Muscle layer of duodenum (tissue), 2 donors: ENCODE measurements around the gene CTNNA2.

Experiments used
- H3K27ac ChIP-seq: one replicate; pipeline ENCODE4 v1.7.0; 2013; ENCODE audit warnings: mild to moderate bottlenecking, low read length
- H3K27me3 ChIP-seq: one replicate; pipeline ENCODE4 v1.7.0; 2013; ENCODE audit warnings: low read depth, mild to moderate bottlenecking, control low read depth, low read length
- H3K36me3 ChIP-seq, 2 donors: one replicate each; pipeline ENCODE4 v1.7.0; 2013; ENCODE audit warnings: low read length in 2 of 2, control low read depth in 1 of 2, mild to moderate bottlenecking in 1 of 2; ENCODE audit not compliant: insufficient read depth in 2 of 2, control insufficient read depth in 1 of 2
- H3K4me1 ChIP-seq, 2 donors: one replicate each; pipeline ENCODE4 v1.7.0; 2013; ENCODE audit warnings: low read length in 2 of 2, mild to moderate bottlenecking in 2 of 2, control low read depth in 1 of 2, moderate library complexity in 1 of 2; ENCODE audit not compliant: insufficient read depth in 2 of 2, control insufficient read depth in 1 of 2
- H3K4me3 ChIP-seq, 2 donors: one replicate each; pipeline ENCODE4 v1.7.0; 2013; ENCODE audit warnings: low read length in 2 of 2, low read depth in 1 of 2, mild to moderate bottlenecking in 1 of 2
- H3K9me3 ChIP-seq, 2 donors: one replicate each; pipeline ENCODE4 v1.7.0; 2013; ENCODE audit warnings: low read length in 2 of 2, control low read depth in 1 of 2, mild to moderate bottlenecking in 1 of 2; ENCODE audit not compliant: control insufficient read depth in 1 of 2
- donor health status: healthy.

Gene CTNNA2

DNA sequence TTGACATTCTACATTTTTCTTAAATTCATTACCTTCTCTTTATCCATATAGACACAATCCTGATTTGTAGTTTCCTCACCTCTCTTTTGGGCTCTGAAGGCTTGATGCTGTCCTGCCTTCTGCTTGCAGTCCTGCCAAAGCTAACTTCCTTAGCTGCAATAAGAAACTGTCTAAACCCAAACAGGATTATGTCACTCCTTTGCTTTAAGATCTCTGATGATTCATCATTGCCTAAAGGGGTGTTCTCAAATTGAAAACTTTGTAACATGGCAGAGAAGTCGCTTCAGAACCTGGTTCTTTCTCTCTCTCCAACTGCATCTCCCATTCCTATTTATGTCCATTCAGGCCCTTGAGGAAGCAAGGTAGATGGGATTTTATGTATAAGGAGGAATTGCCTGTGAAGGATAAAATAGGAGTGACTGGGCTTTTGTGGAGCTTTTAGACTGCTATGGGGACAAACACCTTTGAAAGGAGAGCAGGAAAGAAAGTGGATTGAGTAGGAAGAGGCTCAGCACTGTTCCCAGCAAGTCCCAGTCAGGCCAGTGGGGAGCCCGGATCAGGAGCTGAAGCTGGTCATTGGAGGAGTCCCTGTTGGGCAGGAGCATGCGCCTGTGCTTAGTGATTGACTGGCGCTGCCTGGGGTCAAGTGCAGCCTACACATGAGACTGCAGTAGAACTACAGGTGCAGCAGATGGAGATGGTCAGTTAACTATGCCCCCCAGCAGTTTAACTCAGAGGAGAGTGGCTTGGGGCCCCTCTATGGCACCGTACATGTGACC, 390.6 kb downstream of the CTNNA2 start:
- no peaks in the 10 kb centered on the region for H3K4me1 ChIP-seq
- no peak overlapping the region for H3K27ac ChIP-seq
- H3K9me3 ChIP-seq, result no peaks in the 10 kb centered on the region
- no peak overlapping the region for H3K4me3 ChIP-seq
- no peaks in the 10 kb centered on the region for H3K36me3 ChIP-seq
- no peaks in the 10 kb centered on the region for H3K27me3 ChIP-seq

DNA sequence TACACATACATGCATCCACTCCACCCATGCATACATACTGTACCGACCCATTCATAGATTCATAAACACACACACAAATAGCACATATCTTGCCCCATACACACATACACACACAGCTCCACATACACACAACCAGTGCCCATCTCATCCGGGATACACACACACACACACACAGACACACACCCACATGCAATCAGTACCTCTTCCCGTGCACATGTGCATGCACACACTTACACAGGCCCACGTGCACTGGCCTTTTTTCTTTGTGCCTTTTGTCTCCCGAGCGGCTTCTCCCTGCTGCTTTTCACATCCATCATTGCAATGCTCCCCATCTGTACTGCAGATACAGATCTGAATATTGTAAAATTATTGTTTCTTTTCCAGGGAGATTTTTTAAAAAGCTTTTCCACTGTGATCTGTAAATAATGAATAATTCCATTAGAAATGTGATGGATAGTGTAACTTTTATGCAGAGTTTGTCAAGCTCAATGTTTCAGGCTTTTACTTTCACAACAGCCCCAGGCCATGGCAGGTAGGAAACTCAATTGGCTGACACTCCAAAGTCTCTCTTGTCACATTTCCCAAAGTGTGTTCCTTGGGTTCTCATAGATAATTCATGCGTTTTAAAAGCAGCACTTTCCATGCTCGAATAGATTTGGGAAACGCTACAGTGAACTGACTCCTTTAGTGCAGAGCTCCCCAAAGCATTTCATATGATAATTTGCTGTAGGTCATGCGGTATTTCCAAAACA, 393.5 kb downstream of the CTNNA2 start:
- Histone ChIP-seq H3K27ac (no peak overlapping the region), H3K4me3 (no peak overlapping the region), H3K36me3 (no peaks in the 10 kb centered on the region), H3K9me3 (no peaks in the 10 kb centered on the region), H3K27me3 (no peaks in the 10 kb centered on the region), H3K4me1 (no peaks in the 10 kb centered on the region)

DNA sequence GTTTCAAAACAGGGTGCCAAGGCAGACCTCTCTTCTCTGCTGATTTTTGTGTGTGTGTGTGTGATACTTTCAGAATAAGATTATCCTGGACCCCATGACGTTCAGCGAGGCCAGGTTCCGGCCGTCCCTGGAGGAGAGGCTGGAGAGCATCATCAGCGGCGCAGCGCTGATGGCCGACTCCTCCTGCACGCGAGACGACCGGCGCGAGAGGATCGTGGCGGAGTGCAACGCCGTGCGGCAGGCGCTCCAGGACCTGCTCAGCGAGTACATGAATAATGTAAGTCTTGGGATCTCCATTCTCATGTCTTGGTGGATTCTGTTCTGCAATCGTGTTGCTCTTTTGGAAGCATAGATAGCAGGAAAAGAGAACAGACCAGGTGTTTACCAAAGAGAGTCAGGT, 396.7 kb downstream of the CTNNA2 start:
- Histone ChIP-seq H3K27ac (no peak overlapping the region), H3K4me3 (no peak overlapping the region), H3K27me3 (no peaks in the 10 kb centered on the region), H3K9me3 (no peaks in the 10 kb centered on the region), H3K36me3 (no peaks in the 10 kb centered on the region), H3K4me1 (no peaks in the 10 kb centered on the region)

DNA sequence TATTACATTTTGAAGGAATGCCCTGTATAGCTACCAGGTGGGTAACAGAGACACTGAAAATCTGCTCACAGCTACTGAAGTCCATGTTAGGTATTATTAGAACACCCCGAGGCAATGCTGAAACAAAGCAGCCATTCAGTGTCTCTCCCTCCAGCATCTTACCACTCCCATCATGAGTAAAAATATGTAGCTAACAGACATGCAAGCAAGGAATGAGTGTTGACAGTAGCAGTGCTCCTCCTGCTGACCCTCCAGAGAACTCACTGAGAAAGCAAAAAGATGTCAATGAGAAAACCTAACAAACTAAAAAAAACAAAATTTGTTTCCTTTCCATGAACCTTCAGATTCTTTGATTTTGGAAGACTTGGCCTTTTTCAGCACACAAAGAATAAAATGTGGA, 397.8 kb downstream of the CTNNA2 start:
- no peaks in the 10 kb centered on the region for H3K4me1 ChIP-seq
- H3K27ac ChIP-seq, result no peak overlapping the region
- no peaks in the 10 kb centered on the region for H3K9me3 ChIP-seq

DNA sequence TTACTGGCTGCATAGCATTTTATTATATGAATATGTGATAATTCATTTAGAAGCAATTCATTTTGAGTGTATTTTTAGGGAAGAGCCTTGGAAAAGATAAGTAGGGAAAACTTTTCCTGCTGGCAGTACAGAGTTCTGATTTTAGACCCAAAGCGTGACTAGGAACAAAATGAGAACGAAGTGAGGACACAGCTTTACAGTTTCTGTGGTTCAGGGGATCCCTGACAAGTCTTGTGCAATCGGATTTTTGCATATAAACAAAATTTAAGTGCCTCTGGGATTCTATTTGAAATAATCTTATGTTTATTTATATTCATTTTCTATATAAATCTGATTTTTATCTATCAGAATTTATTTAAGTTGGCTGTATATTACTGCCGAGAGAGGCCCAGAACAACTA, 402.6 kb downstream of the CTNNA2 start:
- Histone ChIP-seq H3K27ac (no peak overlapping the region), H3K4me3 (no peak overlapping the region), H3K9me3 (no peaks in the 10 kb centered on the region), H3K36me3 (no peaks in the 10 kb centered on the region), H3K27me3 (no peaks in the 10 kb centered on the region), H3K4me1 (no peaks in the 10 kb centered on the region)

More for the DNA sequence above, 397.8 kb downstream of the CTNNA2 start:
- Histone ChIP-seq H3K36me3 (no peaks in the 10 kb centered on the region), H3K27me3 (no peaks in the 10 kb centered on the region), H3K4me3 (no peak overlapping the region)

DNA sequence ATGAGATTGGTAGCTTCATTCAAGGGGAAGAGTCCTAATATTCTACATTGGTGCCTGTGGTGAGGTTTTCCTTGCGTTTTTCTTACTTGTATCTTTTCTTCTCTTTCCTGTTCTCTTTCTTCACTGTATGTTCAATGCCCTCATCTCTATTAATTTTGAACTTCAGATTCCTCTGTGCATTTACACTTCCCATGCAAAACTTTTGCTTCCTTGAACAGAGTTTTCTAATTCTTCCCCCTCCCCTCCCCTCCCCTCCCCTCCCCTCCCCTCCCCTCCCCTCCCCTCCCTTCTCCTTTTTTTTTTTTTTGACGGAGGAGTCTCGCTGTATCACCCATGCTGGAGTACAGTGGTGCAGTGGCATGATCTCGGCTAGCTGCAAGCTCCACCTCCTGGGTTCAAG, 403.4 kb downstream of the CTNNA2 start:
- Histone ChIP-seq H3K4me1 (no peaks in the 10 kb centered on the region), H3K27ac (no peak overlapping the region), H3K27me3 (no peaks in the 10 kb centered on the region), H3K4me3 (no peak overlapping the region), H3K36me3 (no peaks in the 10 kb centered on the region), H3K9me3 (no peaks in the 10 kb centered on the region)

DNA sequence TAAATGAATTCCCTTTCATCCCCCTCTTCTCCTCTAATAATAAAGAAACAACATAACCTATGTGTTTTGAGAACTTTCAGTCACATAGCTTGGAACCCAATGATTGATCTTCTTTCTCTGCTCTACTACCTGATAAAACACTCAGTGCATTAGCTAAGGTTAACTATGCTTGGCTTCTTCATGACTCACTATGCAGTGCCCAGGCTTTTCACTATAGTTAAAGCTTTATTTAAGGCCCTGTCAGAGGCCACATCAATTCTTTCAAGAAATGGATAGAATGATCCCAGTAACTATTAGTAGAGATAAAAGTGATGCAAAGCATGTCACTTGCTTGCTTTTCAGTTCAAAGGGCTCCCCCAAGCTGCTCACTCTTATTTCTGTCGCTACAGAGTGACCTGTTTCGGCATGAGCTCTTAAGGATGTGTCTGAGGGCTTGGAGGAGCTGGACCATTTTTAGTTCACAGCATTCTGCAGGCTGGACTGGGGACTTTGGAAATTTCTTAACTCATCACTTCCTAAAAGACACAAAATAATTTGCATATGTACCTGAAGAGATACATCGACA, 407.7 kb downstream of the CTNNA2 start:
- H3K4me1 ChIP-seq, result no peaks in the 10 kb centered on the region
- no peaks in the 10 kb centered on the region for H3K27me3 ChIP-seq
- H3K9me3 ChIP-seq, result no peaks in the 10 kb centered on the region
- H3K4me3 ChIP-seq, result no peak overlapping the region
- H3K27ac ChIP-seq, result no peak overlapping the region
- H3K36me3 ChIP-seq, result no peaks in the 10 kb centered on the region

DNA sequence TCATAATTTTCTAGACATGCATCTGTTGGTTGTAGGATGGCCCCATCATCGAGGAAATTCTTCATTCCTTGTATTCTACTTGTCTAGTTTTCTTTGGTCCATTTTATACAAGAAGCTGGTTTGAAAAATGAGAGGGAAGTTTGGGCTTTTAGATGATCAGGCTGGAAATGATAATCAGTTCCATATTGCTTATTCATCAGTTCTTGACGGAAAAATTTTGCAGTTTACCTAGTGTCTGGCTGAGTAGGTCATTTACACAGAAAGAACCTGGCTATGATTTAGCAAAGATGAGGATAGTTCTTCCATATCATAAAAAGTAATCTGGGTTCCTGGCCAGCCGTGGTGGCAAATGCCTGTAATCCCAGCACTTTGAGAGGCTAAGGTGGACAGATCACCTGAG, 416.8 kb downstream of the CTNNA2 start:
- Histone ChIP-seq H3K4me1 (no peaks in the 10 kb centered on the region), H3K9me3 (no peaks in the 10 kb centered on the region), H3K27me3 (no peaks in the 10 kb centered on the region), H3K27ac (no peak overlapping the region), H3K4me3 (no peak overlapping the region), H3K36me3 (no peaks in the 10 kb centered on the region)

DNA sequence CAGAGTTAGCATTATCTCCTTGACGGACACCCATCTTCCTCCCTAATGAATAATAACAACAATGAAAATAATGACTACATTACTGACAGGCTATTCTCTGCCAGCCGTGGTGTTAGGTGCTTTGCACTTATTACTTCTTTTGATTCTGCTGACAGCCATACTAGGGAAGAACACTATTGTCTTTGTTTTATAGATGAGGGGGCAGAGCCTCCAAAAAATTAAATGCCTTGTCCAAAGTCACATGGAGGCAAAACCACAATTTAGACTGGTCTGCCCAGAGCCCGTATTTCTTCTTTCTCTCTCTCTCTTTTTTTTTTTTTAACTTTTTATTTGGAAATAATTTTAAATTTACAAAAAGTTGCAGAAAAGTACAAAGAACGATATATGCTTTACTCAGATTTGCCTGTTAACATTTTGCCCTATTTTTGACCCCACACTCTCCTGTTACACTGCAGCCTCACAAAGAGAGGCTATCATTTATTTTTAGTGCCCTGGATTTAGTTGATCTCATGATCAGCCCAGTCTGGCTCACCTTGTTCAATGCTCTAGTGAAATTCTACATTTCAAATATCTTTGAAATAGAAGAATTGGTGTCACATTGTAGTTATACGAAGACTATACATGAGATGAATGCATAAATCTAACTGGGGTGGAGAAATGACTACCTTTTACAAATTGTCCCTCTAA, 422.3 kb downstream of the CTNNA2 start:
- no peak overlapping the region for H3K4me3 ChIP-seq
- H3K9me3 ChIP-seq, result no peaks in the 10 kb centered on the region
- H3K27ac ChIP-seq, result no peak overlapping the region
- no peaks in the 10 kb centered on the region for H3K27me3 ChIP-seq
- H3K4me1 ChIP-seq, result no peaks in the 10 kb centered on the region
- H3K36me3 ChIP-seq, result no peaks in the 10 kb centered on the region

DNA sequence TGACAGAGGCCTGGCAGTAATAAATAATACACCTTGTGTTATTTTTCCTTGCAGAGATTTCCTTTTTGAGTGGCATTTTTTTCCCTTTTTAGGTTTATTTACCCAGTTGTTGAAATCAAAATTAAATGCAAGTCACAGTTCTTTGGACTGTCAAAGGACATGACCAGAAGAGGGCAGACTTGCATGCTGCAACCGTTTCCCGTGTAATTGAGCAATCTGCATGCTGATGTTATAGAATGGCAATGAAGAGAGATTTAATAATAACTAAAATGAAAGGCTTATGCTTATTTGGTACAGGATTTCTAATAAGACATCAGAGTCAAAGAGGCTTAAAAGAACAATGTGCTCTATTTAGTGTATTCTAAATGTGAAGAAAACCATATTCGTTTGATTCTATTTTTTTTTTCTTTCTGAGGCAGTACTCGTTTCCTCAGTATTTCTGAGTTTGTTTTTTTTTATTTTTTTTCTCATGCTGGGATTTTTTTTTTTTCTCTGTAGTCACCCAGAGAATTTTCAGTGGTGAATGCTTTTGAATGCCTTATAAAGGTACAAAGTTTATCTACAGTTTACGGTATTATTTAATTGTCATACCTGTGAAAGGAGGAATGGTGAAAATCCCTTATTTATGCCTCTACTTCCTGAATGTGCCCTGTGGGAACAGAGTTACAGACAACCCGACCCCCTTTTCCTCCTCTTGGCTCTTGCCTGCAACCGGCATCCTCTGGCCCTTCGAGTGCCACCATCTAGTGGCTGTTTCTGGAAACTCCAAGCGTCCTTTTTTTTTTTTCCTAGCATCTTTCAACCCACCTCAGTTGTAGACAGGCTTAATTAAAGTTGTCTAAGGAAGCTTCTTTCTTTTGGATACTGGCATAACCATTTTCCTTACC, 423.2 kb downstream of the CTNNA2 start:
- no peaks in the 10 kb centered on the region for H3K4me1 ChIP-seq
- peak overlapping the region in 1 of 2 donors; percentile 14 for H3K4me3 ChIP-seq
- H3K9me3 ChIP-seq, result no peaks in the 10 kb centered on the region
- no peak overlapping the region for H3K27ac ChIP-seq
- H3K27me3 ChIP-seq, result no peaks in the 10 kb centered on the region
- no peaks in the 10 kb centered on the region for H3K36me3 ChIP-seq
